Measurements from ENCODE around the gene CLP1.

DNA sequence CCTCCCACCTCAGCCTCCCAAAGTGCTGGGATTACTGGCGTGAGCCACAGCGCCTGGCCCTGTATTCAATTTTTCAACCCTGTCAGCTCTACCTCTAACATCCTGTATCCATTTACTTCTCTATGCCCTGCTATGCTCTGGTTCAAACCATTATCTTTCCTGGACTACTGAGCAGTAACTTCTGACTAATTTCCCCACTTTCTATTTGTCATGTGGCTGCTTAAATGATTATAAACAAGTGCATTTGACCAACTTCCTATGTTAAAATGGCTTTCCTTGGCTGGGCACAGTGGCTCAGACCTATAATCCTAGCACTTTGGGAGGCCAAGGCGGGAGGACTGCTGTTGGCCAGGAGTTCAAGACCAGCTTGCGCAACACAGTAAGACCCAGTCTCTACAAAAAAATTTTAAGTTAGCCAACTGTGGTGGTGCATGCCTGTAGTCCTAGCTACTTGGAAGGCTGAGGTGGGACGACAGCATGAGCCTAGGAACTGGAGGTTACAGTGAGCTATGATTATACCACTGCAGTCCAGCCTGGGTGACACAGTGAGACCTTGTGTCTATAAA is 52.3 kb downstream of the CLP1 start:
- TF ChIP-seq, protein P1, sequence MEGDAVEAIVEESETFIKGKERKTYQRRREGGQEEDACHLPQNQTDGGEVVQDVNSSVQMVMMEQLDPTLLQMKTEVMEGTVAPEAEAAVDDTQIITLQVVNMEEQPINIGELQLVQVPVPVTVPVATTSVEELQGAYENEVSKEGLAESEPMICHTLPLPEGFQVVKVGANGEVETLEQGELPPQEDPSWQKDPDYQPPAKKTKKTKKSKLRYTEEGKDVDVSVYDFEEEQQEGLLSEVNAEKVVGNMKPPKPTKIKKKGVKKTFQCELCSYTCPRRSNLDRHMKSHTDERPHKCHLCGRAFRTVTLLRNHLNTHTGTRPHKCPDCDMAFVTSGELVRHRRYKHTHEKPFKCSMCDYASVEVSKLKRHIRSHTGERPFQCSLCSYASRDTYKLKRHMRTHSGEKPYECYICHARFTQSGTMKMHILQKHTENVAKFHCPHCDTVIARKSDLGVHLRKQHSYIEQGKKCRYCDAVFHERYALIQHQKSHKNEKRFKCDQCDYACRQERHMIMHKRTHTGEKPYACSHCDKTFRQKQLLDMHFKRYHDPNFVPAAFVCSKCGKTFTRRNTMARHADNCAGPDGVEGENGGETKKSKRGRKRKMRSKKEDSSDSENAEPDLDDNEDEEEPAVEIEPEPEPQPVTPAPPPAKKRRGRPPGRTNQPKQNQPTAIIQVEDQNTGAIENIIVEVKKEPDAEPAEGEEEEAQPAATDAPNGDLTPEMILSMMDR (IDR thresholded peaks at IDR 0.05) = no peak
- TF ChIP-seq POLR2A (IDR thresholded peaks at IDR 0.05) = no peak
